Measurements from ENCODE around the gene DUSP18.
A peak's percentile ranks its signal among the peaks of the same experiment; 100 is the strongest.

The DUSP18 gene

DNA sequence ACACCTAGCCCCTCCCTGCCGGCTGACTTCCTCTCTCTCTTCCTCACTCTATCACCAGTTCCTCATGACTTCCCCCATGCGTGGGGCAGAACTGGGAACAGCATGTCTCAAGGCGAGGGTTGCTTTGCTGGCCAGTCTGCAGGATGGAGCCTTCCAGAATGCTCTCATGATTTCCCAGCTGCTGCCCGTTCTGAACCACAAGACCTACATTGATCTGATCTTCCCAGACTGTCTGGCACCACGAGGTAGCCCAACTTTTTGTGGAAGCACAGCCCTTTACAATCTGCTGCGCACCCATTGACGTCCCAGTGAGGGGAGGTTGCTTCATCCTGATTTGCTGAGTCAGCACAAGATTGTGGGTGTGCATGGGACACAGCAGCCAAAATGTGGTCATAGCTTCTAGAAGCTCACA lies 52.1 kb downstream of the DUSP18 start:
- no peak overlapping the region for H3K23ac ChIP-seq (ENCODE audit: low read length)
- H3K14ac ChIP-seq (ENCODE audit: low read length), result no peak overlapping the region
- no peaks in the 10 kb centered on the region for H3K36me3 ChIP-seq (ENCODE audit: control insufficient read depth in 1 of 2, insufficient read depth in 2 of 2, low read length in 2 of 2)
- no peak overlapping the region for H3K4ac ChIP-seq (ENCODE audit: low read depth, low read length)
- H2AFZ ChIP-seq (ENCODE audit: insufficient read depth, low read length, poor library complexity), result no peak overlapping the region
- no peak overlapping the region for H2BK120ac ChIP-seq (ENCODE audit: insufficient read depth, low read length, poor library complexity)
- H2AK5ac ChIP-seq (ENCODE audit: low read length), result no peak overlapping the region
- no CpG with 5 or more reads among the region's 7 CpGs for WGBS (ENCODE audit: extremely low coverage, insufficient coverage, insufficient read length)
- H3K4me3 ChIP-seq (ENCODE audit: low read depth, low read length), result no peak overlapping the region
- no peak overlapping the region for H4K91ac ChIP-seq (ENCODE audit: low read depth, low read length)
- no peak overlapping the region for H2BK5ac ChIP-seq (ENCODE audit: low read depth, low read length, poor library complexity)
- no peaks in the 10 kb centered on the region for H3K27me3 ChIP-seq (ENCODE audit: insufficient read depth, low read length)
- no peak overlapping the region for H4K12ac ChIP-seq (ENCODE audit: low read depth, low read length)
- no peaks in the 10 kb centered on the region for H3K79me2 ChIP-seq (ENCODE audit: control insufficient read depth, insufficient read depth, low read length, poor library complexity)
- no peak overlapping the region for H2BK12ac ChIP-seq (ENCODE audit: low read length)
- H3K4me1 ChIP-seq (ENCODE audit: control insufficient read depth in 1 of 2, insufficient read depth in 2 of 2, low read length in 2 of 2), result peaks cover 0 to 5% of the 10 kb centered on the region in 2 experiments
- H3K18ac ChIP-seq (ENCODE audit: low read length), result no peak overlapping the region
- DNase-seq, result no peak
- H3K27ac ChIP-seq (ENCODE audit: low read depth, low read length), result no peak overlapping the region
- no peak overlapping the region for H3K4me2 ChIP-seq (ENCODE audit: low read length)
- no peak overlapping the region for H4K8ac ChIP-seq (ENCODE audit: low read depth, low read length)
- no peaks in the 10 kb centered on the region for H3K79me1 ChIP-seq (ENCODE audit: low read length)
- H3K9me3 ChIP-seq (ENCODE audit: insufficient read depth, low read depth, low read length), result peaks cover 3% of the 10 kb centered on the region
- H3K9ac ChIP-seq (ENCODE audit: low read length), result no peak overlapping the region

DNA sequence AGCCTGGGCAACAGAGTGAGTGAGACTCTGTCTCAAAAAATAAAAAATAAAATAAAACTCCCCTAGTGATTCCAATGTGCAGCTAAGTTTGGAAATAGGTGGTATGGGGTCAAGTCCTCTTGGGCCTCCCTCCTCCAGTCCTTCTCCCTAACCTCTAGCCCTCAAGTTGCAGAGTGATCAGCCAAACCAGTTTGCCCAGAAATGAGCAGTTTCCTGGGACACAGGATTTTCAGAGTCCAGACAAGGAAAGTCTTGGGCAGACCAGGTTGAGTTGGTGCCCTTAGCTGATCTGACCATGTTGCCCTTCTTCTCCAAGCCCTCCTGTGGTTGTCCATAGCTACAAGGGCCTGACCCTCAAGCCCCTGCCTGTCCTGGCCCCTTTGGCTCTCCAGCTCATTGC lies 52.8 kb downstream of the DUSP18 start:
- Histone ChIP-seq H2AK5ac (ENCODE audit: low read length) (no peak overlapping the region), H4K12ac (ENCODE audit: low read depth, low read length) (no peak overlapping the region), H3K14ac (ENCODE audit: low read length) (no peak overlapping the region), H3K23ac (ENCODE audit: low read length) (no peak overlapping the region), H3K4me3 (ENCODE audit: low read depth, low read length) (no peak overlapping the region), H3K79me1 (ENCODE audit: low read length) (no peaks in the 10 kb centered on the region), H2AFZ (ENCODE audit: insufficient read depth, low read length, poor library complexity) (no peak overlapping the region), H3K4me1 (ENCODE audit: control insufficient read depth in 1 of 2, insufficient read depth in 2 of 2, low read length in 2 of 2) (peaks cover 0 to 5% of the 10 kb centered on the region in 2 experiments), H3K9me3 (ENCODE audit: insufficient read depth, low read depth, low read length) (peaks cover 3% of the 10 kb centered on the region), H2BK12ac (ENCODE audit: low read length) (no peak overlapping the region), H3K4me2 (ENCODE audit: low read length) (no peak overlapping the region), H3K9ac (ENCODE audit: low read length) (no peak overlapping the region), H4K8ac (ENCODE audit: low read depth, low read length) (no peak overlapping the region), H3K27ac (ENCODE audit: low read depth, low read length) (no peak overlapping the region), H3K36me3 (ENCODE audit: control insufficient read depth in 1 of 2, insufficient read depth in 2 of 2, low read length in 2 of 2) (no peaks in the 10 kb centered on the region), H2BK120ac (ENCODE audit: insufficient read depth, low read length, poor library complexity) (no peak overlapping the region), H3K27me3 (ENCODE audit: insufficient read depth, low read length) (no peaks in the 10 kb centered on the region), H3K4ac (ENCODE audit: low read depth, low read length) (no peak overlapping the region), H4K91ac (ENCODE audit: low read depth, low read length) (no peak overlapping the region), H2BK5ac (ENCODE audit: low read depth, low read length, poor library complexity) (no peak overlapping the region), H3K79me2 (ENCODE audit: control insufficient read depth, insufficient read depth, low read length, poor library complexity) (no peaks in the 10 kb centered on the region), H3K18ac (ENCODE audit: low read length) (no peak overlapping the region)
- peak in 1 of 2 donors; percentile 24 for DNase-seq

DNA sequence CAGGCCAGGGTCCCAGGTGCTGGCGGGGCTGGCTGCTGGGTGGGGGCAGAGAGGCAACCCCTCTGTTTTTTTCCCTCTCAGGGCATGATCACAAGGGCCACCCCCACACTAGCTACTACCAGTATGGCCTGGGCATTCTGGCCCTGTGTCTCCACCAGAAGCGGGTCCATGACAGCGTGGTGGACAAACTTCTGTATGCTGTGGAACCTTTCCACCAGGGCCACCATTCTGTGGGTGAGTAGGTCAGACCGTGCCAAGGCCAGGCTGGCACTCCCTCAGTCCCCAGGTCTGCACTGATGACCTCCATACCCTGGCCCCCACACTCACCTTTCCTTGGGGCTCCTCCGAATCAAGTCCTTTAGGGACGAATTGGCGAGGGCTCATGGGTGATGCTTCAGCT lies 53.4 kb downstream of the DUSP18 start:
- no peak overlapping the region for H3K27ac ChIP-seq (ENCODE audit: low read depth, low read length)
- no peak overlapping the region for H2BK5ac ChIP-seq (ENCODE audit: low read depth, low read length, poor library complexity)
- H3K4me3 ChIP-seq (ENCODE audit: low read depth, low read length), result no peak overlapping the region
- no peak overlapping the region for H2BK12ac ChIP-seq (ENCODE audit: low read length)
- no peaks in the 10 kb centered on the region for H3K27me3 ChIP-seq (ENCODE audit: insufficient read depth, low read length)
- no peak overlapping the region for H4K91ac ChIP-seq (ENCODE audit: low read depth, low read length)
- H3K9ac ChIP-seq (ENCODE audit: low read length), result no peak overlapping the region
- no peaks in the 10 kb centered on the region for H3K79me2 ChIP-seq (ENCODE audit: control insufficient read depth, insufficient read depth, low read length, poor library complexity)
- no peak overlapping the region for H3K18ac ChIP-seq (ENCODE audit: low read length)
- no CpG with 5 or more reads among the region's 7 CpGs for whole genome bisulfite sequencing (ENCODE audit: extremely low coverage, insufficient coverage, insufficient read length)
- H3K36me3 ChIP-seq (ENCODE audit: control insufficient read depth in 1 of 2, insufficient read depth in 2 of 2, low read length in 2 of 2), result no peaks in the 10 kb centered on the region
- H4K12ac ChIP-seq (ENCODE audit: low read depth, low read length), result no peak overlapping the region
- no peak overlapping the region for H2AK5ac ChIP-seq (ENCODE audit: low read length)
- H3K14ac ChIP-seq (ENCODE audit: low read length), result no peak overlapping the region
- DNase-seq, result no peak
- no peak overlapping the region for H2BK120ac ChIP-seq (ENCODE audit: insufficient read depth, low read length, poor library complexity)
- no peak overlapping the region for H3K4me2 ChIP-seq (ENCODE audit: low read length)
- H2AFZ ChIP-seq (ENCODE audit: insufficient read depth, low read length, poor library complexity), result no peak overlapping the region
- no peak overlapping the region for H3K4ac ChIP-seq (ENCODE audit: low read depth, low read length)
- no peaks in the 10 kb centered on the region for H3K79me1 ChIP-seq (ENCODE audit: low read length)
- H4K8ac ChIP-seq (ENCODE audit: low read depth, low read length), result no peak overlapping the region
- peaks cover 3% of the 10 kb centered on the region for H3K9me3 ChIP-seq (ENCODE audit: insufficient read depth, low read depth, low read length)
- H3K4me1 ChIP-seq (ENCODE audit: control insufficient read depth in 1 of 2, insufficient read depth in 2 of 2, low read length in 2 of 2), result peaks cover 0 to 10% of the 10 kb centered on the region in 2 experiments
- no peak overlapping the region for H3K23ac ChIP-seq (ENCODE audit: low read length)

DNA sequence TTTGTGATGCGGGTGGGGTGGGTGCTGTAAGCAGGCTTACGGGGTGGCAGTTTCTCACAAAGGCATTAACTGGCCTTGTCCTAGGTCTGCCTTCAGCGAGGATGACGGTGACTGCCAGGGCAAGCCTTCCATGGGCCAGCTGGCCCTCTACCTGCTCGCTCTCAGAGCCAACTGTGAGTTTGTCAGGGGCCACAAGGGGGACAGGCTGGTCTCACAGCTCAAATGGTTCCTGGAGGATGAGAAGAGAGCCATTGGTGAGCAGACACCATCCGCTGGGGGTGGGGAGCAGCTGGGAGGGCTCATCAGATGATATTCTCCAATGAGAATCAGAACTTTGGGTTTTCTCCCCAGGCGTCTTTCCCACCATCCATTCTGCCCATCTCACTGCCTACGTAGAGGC lies 54.9 kb downstream of the DUSP18 start:
- no peak overlapping the region for H2AK5ac ChIP-seq (ENCODE audit: low read length)
- H3K18ac ChIP-seq (ENCODE audit: low read length), result no peak overlapping the region
- H3K23ac ChIP-seq (ENCODE audit: low read length), result no peak overlapping the region
- no peak overlapping the region for H3K9ac ChIP-seq (ENCODE audit: low read length)
- WGBS (ENCODE audit: extremely low coverage, insufficient coverage, insufficient read length), result no CpG with 5 or more reads among the region's 8 CpGs
- no peak for DNase-seq
- no peak overlapping the region for H3K27ac ChIP-seq (ENCODE audit: low read depth, low read length)
- no peak overlapping the region for H2BK5ac ChIP-seq (ENCODE audit: low read depth, low read length, poor library complexity)
- peaks cover 3% of the 10 kb centered on the region for H3K9me3 ChIP-seq (ENCODE audit: insufficient read depth, low read depth, low read length)
- no peak overlapping the region for H2BK120ac ChIP-seq (ENCODE audit: insufficient read depth, low read length, poor library complexity)
- H3K36me3 ChIP-seq (ENCODE audit: control insufficient read depth in 1 of 2, insufficient read depth in 2 of 2, low read length in 2 of 2), result no peaks in the 10 kb centered on the region
- H4K12ac ChIP-seq (ENCODE audit: low read depth, low read length), result no peak overlapping the region
- H3K14ac ChIP-seq (ENCODE audit: low read length), result no peak overlapping the region
- no peak overlapping the region for H2AFZ ChIP-seq (ENCODE audit: insufficient read depth, low read length, poor library complexity)
- H3K27me3 ChIP-seq (ENCODE audit: insufficient read depth, low read length), result no peaks in the 10 kb centered on the region
- H3K4ac ChIP-seq (ENCODE audit: low read depth, low read length), result no peak overlapping the region
- H4K91ac ChIP-seq (ENCODE audit: low read depth, low read length), result no peak overlapping the region
- no peaks in the 10 kb centered on the region for H3K79me2 ChIP-seq (ENCODE audit: control insufficient read depth, insufficient read depth, low read length, poor library complexity)
- no peak overlapping the region for H2BK12ac ChIP-seq (ENCODE audit: low read length)
- peaks cover 4 to 15% of the 10 kb centered on the region in 2 experiments for H3K4me1 ChIP-seq (ENCODE audit: control insufficient read depth in 1 of 2, insufficient read depth in 2 of 2, low read length in 2 of 2)
- H4K8ac ChIP-seq (ENCODE audit: low read depth, low read length), result no peak overlapping the region
- H3K79me1 ChIP-seq (ENCODE audit: low read length), result peaks cover 2% of the 10 kb centered on the region
- no peak overlapping the region for H3K4me2 ChIP-seq (ENCODE audit: low read length)
- no peak overlapping the region for H3K4me3 ChIP-seq (ENCODE audit: low read depth, low read length)

Measured in trophoblast cell (in vitro differentiated cells and primary cell).